Testis (tissue), 2 donors: Measurements from ENCODE around the gene ARL6IP5.

Experiments used
- POLR2A ChIP-seq: fragments of 450-650 bp; IDR thresholded peaks from one replicate; pipeline ENCODE4 v1.6.1; 2017; ENCODE audit warnings: antibody characterized with exemption, mild to moderate bottlenecking, moderate library complexity
- TF ChIP-seq, protein P1 (sequence below), 3 experiments: fragments of 450-650 bp in 2 of 3; fragments of 200-600 bp in 1 of 3; sonication (generic) in 1 of 3; IDR thresholded peaks; one replicate each; pipeline ENCODE4 v1.5.1; 2016 to 2019; ENCODE audit warnings: antibody characterized with exemption in 3 of 3, mild to moderate bottlenecking in 2 of 3, moderate library complexity in 1 of 3

- TF ChIP-seq POLR2A, result no peak
- TF ChIP-seq, protein P1, sequence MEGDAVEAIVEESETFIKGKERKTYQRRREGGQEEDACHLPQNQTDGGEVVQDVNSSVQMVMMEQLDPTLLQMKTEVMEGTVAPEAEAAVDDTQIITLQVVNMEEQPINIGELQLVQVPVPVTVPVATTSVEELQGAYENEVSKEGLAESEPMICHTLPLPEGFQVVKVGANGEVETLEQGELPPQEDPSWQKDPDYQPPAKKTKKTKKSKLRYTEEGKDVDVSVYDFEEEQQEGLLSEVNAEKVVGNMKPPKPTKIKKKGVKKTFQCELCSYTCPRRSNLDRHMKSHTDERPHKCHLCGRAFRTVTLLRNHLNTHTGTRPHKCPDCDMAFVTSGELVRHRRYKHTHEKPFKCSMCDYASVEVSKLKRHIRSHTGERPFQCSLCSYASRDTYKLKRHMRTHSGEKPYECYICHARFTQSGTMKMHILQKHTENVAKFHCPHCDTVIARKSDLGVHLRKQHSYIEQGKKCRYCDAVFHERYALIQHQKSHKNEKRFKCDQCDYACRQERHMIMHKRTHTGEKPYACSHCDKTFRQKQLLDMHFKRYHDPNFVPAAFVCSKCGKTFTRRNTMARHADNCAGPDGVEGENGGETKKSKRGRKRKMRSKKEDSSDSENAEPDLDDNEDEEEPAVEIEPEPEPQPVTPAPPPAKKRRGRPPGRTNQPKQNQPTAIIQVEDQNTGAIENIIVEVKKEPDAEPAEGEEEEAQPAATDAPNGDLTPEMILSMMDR (IDR thresholded peaks at IDR 0.05), result no peak
These were observed 31.4 kb downstream of the ARL6IP5 start for GRCh38 chr3:69116162-69116561.
